HG03520 (cell line): ENCODE results near the gene NSD2.
"Not testable (repeated sequence)": the region's sequence is repeated elsewhere in the genome, so short reads cannot be mapped to it uniquely, and the experiment has no call there.

Experiments used
- ATAC-seq: cut with Tn5 transposase; IDR thresholded peaks from one replicate; pipeline ENCODE4 v1.9.1; 2021; ENCODE audit warnings: mild to moderate bottlenecking, moderate library complexity; ENCODE audit not compliant: unreplicated experiment

NSD2 gene

GRCh38 chr4:1870578-1871443, at the start of gene NSD2:
TSS of gene NSD2 (plus strand) at chr4:1871393. CDS start at chr4:1900655, 29,262 bp downstream.
- ATAC-seq, result peak; percentile 57

- ATAC-seq, result no peak
Measured at GRCh38 chr4:1821679-1822567, 49.3 kb upstream of the NSD2 start.

GRCh38 chr4:1822568-1823544, 48.3 kb upstream of the NSD2 start:
- no peak for ATAC-seq

- no peak for ATAC-seq
Measured at GRCh38 chr4:1823545-1823932, 47.7 kb upstream of the NSD2 start.

GRCh38 chr4:1824746-1825145, 46.4 kb upstream of the NSD2 start:
- ATAC-seq, result no peak

- ATAC-seq, result no peak
Measured at GRCh38 chr4:1825326-1825725, 45.9 kb upstream of the NSD2 start.

- no peak for ATAC-seq
Measured at GRCh38 chr4:1826531-1827350, 44.5 kb upstream of the NSD2 start.

GRCh38 chr4:1830234-1830633, 41.0 kb upstream of the NSD2 start:
- ATAC-seq, result no peak

GRCh38 chr4:1830642-1831228, 40.5 kb upstream of the NSD2 start:
- no peak for ATAC-seq

- no peak for ATAC-seq
Measured at GRCh38 chr4:1831331-1831730, 39.9 kb upstream of the NSD2 start.

GRCh38 chr4:1832690-1833089, 38.5 kb upstream of the NSD2 start:
- ATAC-seq, result no peak

- no peak for ATAC-seq
Measured at GRCh38 chr4:1833307-1834046, 37.7 kb upstream of the NSD2 start.

- ATAC-seq, result no peak
Measured at GRCh38 chr4:1834047-1834775, 37.0 kb upstream of the NSD2 start.

- not testable (repeated sequence) for ATAC-seq
Measured at GRCh38 chr4:1835836-1836235, 35.4 kb upstream of the NSD2 start.

GRCh38 chr4:1836650-1837049, 34.5 kb upstream of the NSD2 start:
- no peak for ATAC-seq

- no peak for ATAC-seq
Measured at GRCh38 chr4:1837069-1837468, 34.1 kb upstream of the NSD2 start.

- no peak for ATAC-seq
Measured at GRCh38 chr4:1839282-1839681, 31.9 kb upstream of the NSD2 start.
